BLaER1 treated with 17β-estradiol and CSF1 and Interleukin-3, amounts not matched to agents 10 nM and 100 nM (cell line): Measurements from ENCODE around the gene FAM50A.

Source experiments
- H3K27ac ChIP-seq, 11 experiments: shearing (Covaris generic); formaldehyde crosslinking; 2 replicates each; pipeline ENCODE4 v1.8.1; 2022
- H3K27me3 ChIP-seq, 11 experiments: shearing (Covaris generic); formaldehyde crosslinking; 2 replicates each; pipeline ENCODE4 v1.8.1; 2022
- H3K36me3 ChIP-seq, 11 experiments: shearing (Covaris generic); formaldehyde crosslinking; 2 replicates each; pipeline ENCODE4 v1.8.1; 2022
- H3K4me1 ChIP-seq, 10 experiments: shearing (Covaris generic); formaldehyde crosslinking; 2 replicates each; pipeline ENCODE4 v1.8.1; 2022
- H3K4me2 ChIP-seq, 11 experiments: shearing (Covaris generic); formaldehyde crosslinking; 2 replicates each; pipeline ENCODE4 v1.8.1; 2022
- H3K4me3 ChIP-seq, 10 experiments: shearing (Covaris generic); formaldehyde crosslinking; 2 replicates each; pipeline ENCODE4 v1.8.1; 2022
- H3K9ac ChIP-seq, 11 experiments: shearing (Covaris generic); formaldehyde crosslinking; 2 replicates each; pipeline ENCODE4 v1.8.1; 2022
- H3K9me3 ChIP-seq, 11 experiments: shearing (Covaris generic); formaldehyde crosslinking; replicated peaks in 1 of 11; 2 replicates each; pipeline ENCODE4 v1.8.1; 2022
- H4K20me1 ChIP-seq, 11 experiments: shearing (Covaris generic); formaldehyde crosslinking; 2 replicates each; pipeline ENCODE4 v1.8.1; 2022
- Cebpa-rat ChIP-seq, 11 experiments: shearing (Covaris generic); IDR thresholded peaks; 2 replicates each; pipeline ENCODE4 v1.8.1; 2022

FAM50A gene

GRCh38 chrX:154457491-154458115 is 13.7 kb downstream of the FAM50A start:
- peaks cover 12 to 22% (median 14%) of the 10 kb centered on the region in 10 experiments; a peak in 19 of 20 replicates for H3K4me1 ChIP-seq
- H3K27me3 ChIP-seq, result peaks cover 6 to 41% (median 21%) of the 10 kb centered on the region in 11 experiments; a peak in 16 of 22 replicates
- TF ChIP-seq Cebpa-rat (IDR thresholded peaks at IDR 0.05), result no peak
- peaks cover 15 to 32% (median 23%) of the 10 kb centered on the region in 11 experiments; a peak in 20 of 22 replicates for H3K36me3 ChIP-seq
- H3K4me3 ChIP-seq, result peak overlapping the region; percentile 78 to 87 (median 83)
- peaks cover 0 to 48% (median 14%) of the 10 kb centered on the region in 11 experiments; a peak in 13 of 22 replicates for H3K9me3 ChIP-seq
- peak overlapping the region; percentile 85 to 95 (median 91) for H3K27ac ChIP-seq
- H4K20me1 ChIP-seq, result peaks cover 33 to 47% (median 36%) of the 10 kb centered on the region in 11 experiments; a peak in 21 of 22 replicates
- peak overlapping the region; percentile 46 to 92 (median 75) for H3K4me2 ChIP-seq
- peak overlapping the region; percentile 86 to 96 (median 92) for H3K9ac ChIP-seq

DNA sequence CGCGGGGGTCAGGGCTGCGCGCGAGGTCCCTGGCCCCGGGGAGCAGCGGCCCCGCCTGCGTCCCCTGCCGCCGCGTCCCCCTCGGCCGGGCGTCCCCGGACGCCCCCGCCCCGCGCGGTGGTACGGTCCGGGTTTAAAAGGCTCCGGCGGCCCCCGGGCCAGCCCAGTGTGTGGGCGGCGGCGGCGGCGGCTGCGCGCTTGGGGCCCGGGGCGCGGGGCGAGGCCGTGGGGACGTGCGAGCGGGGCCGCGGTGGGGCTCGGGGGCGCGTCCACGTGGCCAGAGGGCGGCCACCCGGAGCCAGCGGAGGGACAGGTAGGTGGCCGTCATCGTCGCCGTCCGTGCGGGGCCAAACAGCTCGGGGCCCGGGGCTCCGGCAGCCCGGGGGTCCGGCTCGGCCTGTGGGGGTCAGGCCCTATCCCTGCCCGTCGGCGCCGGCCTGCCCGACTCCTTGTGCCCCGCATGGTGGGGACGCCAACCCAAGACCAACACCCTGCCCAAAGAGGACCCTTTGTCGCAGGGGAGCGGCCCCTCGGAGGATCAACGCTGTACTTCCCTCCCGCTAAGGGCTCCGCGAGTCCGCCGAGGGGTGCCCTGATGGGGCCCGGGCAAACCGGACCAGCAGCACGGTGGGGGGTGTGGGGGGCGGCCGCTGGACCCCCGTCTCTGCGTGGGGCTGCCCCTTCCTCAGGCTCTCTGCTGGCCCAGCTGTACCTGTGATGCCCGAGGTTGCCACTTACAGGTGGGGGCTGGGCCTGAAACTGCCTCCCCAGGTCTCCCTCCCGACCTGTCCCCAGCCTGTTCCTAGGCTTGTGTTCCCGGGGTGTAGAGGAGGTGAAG is 14.4 kb downstream of the FAM50A start, which contains the start of gene PLXNA3:
PLXNA3 (plus strand) TSS at position 166 of the 838 bp plus-strand sequence. CDS start 1,903 bp downstream, outside the sequence.
- H3K4me1 ChIP-seq, result peaks cover 12 to 22% (median 14%) of the 10 kb centered on the region in 10 experiments; a peak in 19 of 20 replicates
- H3K9ac ChIP-seq, result peak within 1 kb of the TSS; percentile 86 to 96 (median 92)
- no peak for TF ChIP-seq Cebpa-rat (IDR thresholded peaks at IDR 0.05)
- peaks cover 39 to 54% (median 41%) of the 10 kb centered on the region in 11 experiments; a peak in 21 of 22 replicates for H4K20me1 ChIP-seq
- peaks cover 0 to 48% (median 14%) of the 10 kb centered on the region in 11 experiments; a peak in 13 of 22 replicates for H3K9me3 ChIP-seq
- H3K4me3 ChIP-seq, result peak within 1 kb of the TSS; percentile 78 to 87 (median 83)
- peaks cover 6 to 39% (median 15%) of the 10 kb centered on the region in 11 experiments; a peak in 16 of 22 replicates for H3K27me3 ChIP-seq
- peaks cover 19 to 33% (median 27%) of the 10 kb centered on the region in 11 experiments; a peak in 20 of 22 replicates for H3K36me3 ChIP-seq
- peak within 1 kb of the TSS; percentile 87 to 94 (median 90) for H3K4me2 ChIP-seq
- H3K27ac ChIP-seq, result peak within 1 kb of the TSS; percentile 85 to 95 (median 91)

DNA sequence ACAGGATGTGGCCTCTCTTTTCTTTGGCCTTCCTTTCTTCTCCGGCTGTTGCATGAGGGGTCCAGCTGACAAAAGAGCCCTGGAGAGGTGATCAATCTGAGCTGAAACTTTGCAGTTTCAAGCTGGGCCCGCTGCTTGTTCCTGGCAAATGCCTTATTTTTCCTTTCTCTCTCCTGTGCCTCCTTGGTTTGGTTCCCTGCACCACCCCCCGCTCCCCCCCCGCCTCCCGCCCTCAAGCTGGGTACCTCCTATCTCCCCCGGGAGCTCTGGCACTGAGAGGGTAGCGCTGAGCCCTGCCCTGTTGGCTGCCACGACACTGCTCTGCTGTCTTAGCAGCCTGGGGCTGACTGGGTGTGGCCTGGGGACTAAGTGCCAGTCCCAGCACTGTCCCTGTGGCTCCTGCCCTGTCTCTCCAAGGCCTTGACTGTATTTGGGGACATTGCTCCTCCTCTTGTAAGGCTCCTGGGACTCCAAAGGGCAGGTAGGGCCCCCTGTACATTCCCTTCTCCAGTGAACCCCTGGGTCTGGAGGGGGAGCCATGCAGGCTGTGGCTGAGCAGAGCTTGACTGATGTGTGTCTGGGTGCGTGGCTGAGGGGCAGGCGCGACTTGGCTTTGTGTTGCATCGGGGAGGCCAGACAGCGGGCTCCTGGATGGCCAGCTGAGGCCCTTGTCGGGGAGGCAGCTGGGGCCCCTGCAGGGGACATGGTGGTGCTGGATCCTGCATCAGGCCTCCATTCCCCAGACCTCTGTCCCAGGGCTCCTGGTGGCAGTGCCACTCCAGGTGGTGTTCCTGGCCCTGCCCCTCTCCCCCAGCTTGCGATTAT is 15.2 kb downstream of the FAM50A start:
- peak overlapping the region; percentile 85 to 95 (median 91); a peak in 17 of 22 replicates for H3K27ac ChIP-seq

DNA sequence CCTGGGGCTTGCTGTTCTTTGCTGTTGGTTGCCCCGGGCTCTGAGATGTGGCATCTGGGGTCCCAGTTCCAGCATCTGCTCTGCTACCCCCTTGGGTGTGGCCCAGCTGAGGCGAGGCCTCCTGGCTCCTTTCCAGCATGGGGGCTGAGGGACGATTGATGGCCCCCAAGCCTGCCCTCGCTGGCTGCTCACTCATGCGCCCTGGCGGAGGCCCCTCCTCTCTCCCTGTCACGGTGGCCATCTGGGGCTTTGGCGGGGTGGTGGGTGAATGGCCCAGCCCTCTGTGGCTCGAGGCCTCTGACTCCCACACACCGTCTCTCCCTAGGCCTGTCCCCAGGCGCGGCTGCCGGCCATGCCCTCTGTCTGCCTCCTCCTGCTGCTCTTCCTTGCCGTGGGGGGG is 15.9 kb downstream of the FAM50A start:
- H3K9me3 ChIP-seq, result peaks cover 0 to 48% (median 22%) of the 10 kb centered on the region in 11 experiments; a peak in 13 of 22 replicates
- peak overlapping the region; percentile 56 to 95 (median 76) for H3K9ac ChIP-seq
- peaks cover 27 to 47% (median 40%) of the 10 kb centered on the region in 11 experiments for H3K36me3 ChIP-seq
- peaks cover 12 to 22% (median 14%) of the 10 kb centered on the region in 10 experiments; a peak in 19 of 20 replicates for H3K4me1 ChIP-seq
- H3K27me3 ChIP-seq, result peaks cover 1 to 28% (median 8%) of the 10 kb centered on the region in 11 experiments; a peak in 14 of 22 replicates
- H3K4me2 ChIP-seq, result peak overlapping the region; percentile 87 to 94 (median 90)
- peaks cover 41 to 67% (median 54%) of the 10 kb centered on the region in 11 experiments; a peak in 21 of 22 replicates for H4K20me1 ChIP-seq
- peak overlapping the region in 4 of 11 experiments; percentile 11 to 28 (median 22); a peak in 7 of 22 replicates for H3K27ac ChIP-seq
- no peak for TF ChIP-seq Cebpa-rat (IDR thresholded peaks at IDR 0.05)
- H3K4me3 ChIP-seq, result peak overlapping the region; percentile 78 to 87 (median 83); a peak in 19 of 20 replicates

More for the DNA sequence above, 15.2 kb downstream of the FAM50A start:
- H3K9me3 ChIP-seq, result peaks cover 0 to 48% (median 15%) of the 10 kb centered on the region in 11 experiments; a peak in 13 of 22 replicates
- H3K4me1 ChIP-seq, result peaks cover 12 to 22% (median 14%) of the 10 kb centered on the region in 10 experiments; a peak in 19 of 20 replicates
- peak overlapping the region; percentile 86 to 96 (median 92) for H3K9ac ChIP-seq
- peaks cover 6 to 31% (median 13%) of the 10 kb centered on the region in 11 experiments; a peak in 15 of 22 replicates for H3K27me3 ChIP-seq
- peak overlapping the region; percentile 87 to 94 (median 90) for H3K4me2 ChIP-seq
- TF ChIP-seq Cebpa-rat (IDR thresholded peaks at IDR 0.05), result no peak
- H3K36me3 ChIP-seq, result peaks cover 20 to 40% (median 34%) of the 10 kb centered on the region in 11 experiments; a peak in 21 of 22 replicates
- peak overlapping the region; percentile 78 to 87 (median 83) for H3K4me3 ChIP-seq
- peaks cover 40 to 62% (median 48%) of the 10 kb centered on the region in 11 experiments; a peak in 21 of 22 replicates for H4K20me1 ChIP-seq

- TF ChIP-seq Cebpa-rat (IDR thresholded peaks at IDR 0.05), result no peak
- Histone ChIP-seq H3K4me2 (peak overlapping the region; percentile 87 to 94 (median 90)), H4K20me1 (peaks cover 42 to 67% (median 59%) of the 10 kb centered on the region in 11 experiments; a peak in 21 of 22 replicates), H3K4me1 (peaks cover 12 to 22% (median 14%) of the 10 kb centered on the region in 10 experiments; a peak in 19 of 20 replicates), H3K27me3 (peaks cover 0 to 28% (median 6%) of the 10 kb centered on the region in 11 experiments; a peak in 8 of 22 replicates), H3K9me3 (peaks cover 0 to 46% (median 24%) of the 10 kb centered on the region in 11 experiments; a peak in 13 of 22 replicates), H3K4me3 (peak overlapping the region in 6 of 10 experiments; percentile 78 to 87 (median 86); a peak in 10 of 20 replicates), H3K27ac (0 out of 22 replicates have a peak overlapping the region, but pooled peaks of 1 of the 11 experiments have one; percentile 11), H3K9ac (peak overlapping the region; percentile 56 to 95 (median 76); a peak in 18 of 22 replicates), H3K36me3 (peaks cover 31 to 52% (median 45%) of the 10 kb centered on the region in 11 experiments)
Measured at GRCh38 chrX:154460326-154460725, 16.4 kb downstream of the FAM50A start.

- Histone ChIP-seq H3K27me3 (peaks cover 0 to 23% (median 0%) of the 10 kb centered on the region in 11 experiments; a peak in 5 of 22 replicates), H3K4me1 (peaks cover 12 to 22% (median 14%) of the 10 kb centered on the region in 10 experiments; a peak in 19 of 20 replicates), H3K9me3 (peaks cover 0 to 49% (median 29%) of the 10 kb centered on the region in 11 experiments; a peak in 13 of 22 replicates), H4K20me1 (peaks cover 42 to 83% (median 71%) of the 10 kb centered on the region in 11 experiments; a peak in 21 of 22 replicates), H3K4me2 (no peak overlapping the region), H3K4me3 (no peak overlapping the region), H3K36me3 (peaks cover 41 to 70% (median 64%) of the 10 kb centered on the region in 11 experiments), H3K9ac (no peak overlapping the region; a peak in 1 of 22 replicates), H3K27ac (no peak overlapping the region)
- no peak for TF ChIP-seq Cebpa-rat (IDR thresholded peaks at IDR 0.05)
Measured at GRCh38 chrX:154462396-154462795, 18.5 kb downstream of the FAM50A start.

DNA sequence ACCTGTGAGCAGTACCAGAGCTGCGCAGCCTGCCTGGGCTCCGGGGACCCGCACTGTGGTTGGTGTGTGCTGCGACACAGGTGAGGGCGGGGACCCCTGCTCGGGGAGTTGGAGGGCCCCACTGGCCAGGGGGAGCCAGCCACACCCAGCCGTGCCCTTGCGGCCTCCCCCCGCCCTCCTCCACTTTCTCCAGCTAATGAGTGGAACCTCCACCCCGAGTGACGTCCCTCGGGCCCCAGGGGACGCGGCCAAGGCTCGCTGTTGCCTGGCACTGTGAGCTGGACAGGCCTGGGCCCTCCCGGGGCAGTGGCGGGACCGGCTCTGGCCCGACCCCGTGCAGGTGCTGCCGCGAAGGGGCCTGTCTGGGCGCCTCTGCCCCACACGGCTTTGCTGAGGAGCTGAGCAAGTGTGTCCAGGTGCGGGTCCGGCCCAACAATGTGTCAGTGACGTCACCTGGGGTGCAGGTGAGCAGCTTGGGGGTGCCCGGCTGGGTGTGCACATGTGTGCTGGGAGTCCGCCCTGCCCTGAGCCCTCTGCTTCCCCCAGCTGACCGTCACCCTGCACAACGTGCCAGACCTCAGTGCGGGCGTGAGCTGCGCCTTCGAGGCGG is 19.8 kb downstream of the FAM50A start:
- Histone ChIP-seq H3K27me3 (peaks cover 0 to 23% (median 0%) of the 10 kb centered on the region in 11 experiments; a peak in 5 of 22 replicates), H3K9me3 (peaks cover 0 to 51% (median 32%) of the 10 kb centered on the region in 11 experiments; a peak in 13 of 22 replicates), H3K27ac (no peak overlapping the region), H3K4me3 (no peak overlapping the region), H3K9ac (no peak overlapping the region), H4K20me1 (peaks cover 37 to 91% (median 69%) of the 10 kb centered on the region in 11 experiments; a peak in 21 of 22 replicates), H3K4me2 (no peak overlapping the region), H3K4me1 (peaks cover 12 to 22% (median 14%) of the 10 kb centered on the region in 10 experiments; a peak in 19 of 20 replicates), H3K36me3 (peaks cover 43 to 83% (median 77%) of the 10 kb centered on the region in 11 experiments)
- TF ChIP-seq Cebpa-rat (IDR thresholded peaks at IDR 0.05), result no peak
